H1 (cell line): Measurements from ENCODE around the gene DOCK6. TPM values are rescaled to one million over a fixed set of nuclear protein-coding genes. Genes with fewer than 3 reads are reported as not detected.

Source experiments
- CBX8 ChIP-seq: fragments of 300-800, 300-1000 bp; sonication (generic); IDR thresholded peaks from 2 replicates; pipeline ENCODE4 v1.7.1; 2016; ENCODE audit warnings: low read depth, low read length, borderline replicate concordance
- CREB1 ChIP-seq: IDR thresholded peaks from 2 replicates; pipeline ENCODE4 v1.6.1; 2012; ENCODE audit warnings: inconsistent platforms
- JUN ChIP-seq: IDR thresholded peaks from 2 replicates; pipeline ENCODE4 v1.6.1; 2011; ENCODE audit warnings: low read depth, mild to moderate bottlenecking, improper control_type of control experiment, low read length
- TEAD4 ChIP-seq: IDR thresholded peaks from 2 replicates; pipeline ENCODE4 v1.6.1; 2012; ENCODE audit warnings: low read depth, low read length, inconsistent platforms, mixed read lengths
- polyA plus RNA-seq, 7 experiments: library from polyadenylated mRNA; depleted of rRNA in 3 of 7; stranded (reverse) in 5 of 7; unstranded in 2 of 7; fragments of >200 nt in 5 of 7; fragments of 200-250 nt in 2 of 7; gene quantifications; 1 replicate in 5 of 7; 2 replicates in 1 of 7; 4 replicates in 1 of 7; pipeline versions ENCODE4 v1.2.1 to v1.2.3, GENCODE V29; 2011 to 2013; ENCODE audit warnings: missing spikeins in 2 of 7, mixed read lengths in 2 of 7
- total RNA-seq: library from RNA; stranded (reverse); fragmentation: NEBNext Ultra II Directional; extraction: Animal tissue kit (Norgen Biotek cat#: 25700); gene quantifications from 2 replicates; pipeline ENCODE4 v1.2.1, GENCODE V29; 2021

DOCK6 gene
- total and polyA plus RNA-seq, 2 of the 8 experiments (the other 6 are each of a cell fraction or from before 2014, with no cell fraction given) = 25.5 to 54.7 TPM

GRCh38 chr19:11223200-11223599 lies 39.1 kb downstream of the DOCK6 start (continued):
- TF ChIP-seq CBX8 (no peak), JUN (no peak), TEAD4 (no peak), CREB1 (no peak)
- TF ChIP-seq, all 59 proteins: peak for 0
